Activated CD8-positive, alpha-beta memory T cell treated with anti-CD3 and anti-CD28 coated beads for 1 hour (primary cell): Measurements from ENCODE around the gene GMDS.

Source experiments
- DNase-seq, 2 donors: peaks; one replicate each; pipeline ENCODE4 v3.0.0-alpha.2; 2020; ENCODE audit warnings: low read depth in 1 of 2; ENCODE audit errors: extremely low read depth in 1 of 2

The GMDS gene

GRCh38 chr6:1599469-1599868 lies 645.9 kb downstream of the GMDS start:
- DNase-seq: no peak

DNA sequence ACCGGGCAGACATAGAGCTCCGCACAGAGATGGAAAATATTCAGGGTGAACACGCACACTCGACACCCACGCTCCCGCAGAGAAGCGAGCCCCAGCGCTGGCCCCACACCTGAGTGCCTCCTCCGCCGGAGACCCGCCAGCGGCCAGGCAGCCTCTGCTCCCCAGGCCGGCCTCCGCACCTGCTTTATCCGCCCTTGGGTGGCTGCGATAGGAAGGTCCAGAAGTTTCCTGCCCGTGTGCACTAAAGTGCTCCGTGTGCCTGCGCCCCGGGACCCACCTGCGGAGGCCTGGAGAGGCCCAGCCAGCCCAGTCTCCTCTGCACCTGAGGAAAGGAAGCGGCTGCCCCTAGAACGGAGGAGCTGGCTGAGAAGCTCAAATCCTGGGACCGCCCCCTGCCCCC lies 646.5 kb downstream of the GMDS start:
- no peak for DNase-seq

DNA sequence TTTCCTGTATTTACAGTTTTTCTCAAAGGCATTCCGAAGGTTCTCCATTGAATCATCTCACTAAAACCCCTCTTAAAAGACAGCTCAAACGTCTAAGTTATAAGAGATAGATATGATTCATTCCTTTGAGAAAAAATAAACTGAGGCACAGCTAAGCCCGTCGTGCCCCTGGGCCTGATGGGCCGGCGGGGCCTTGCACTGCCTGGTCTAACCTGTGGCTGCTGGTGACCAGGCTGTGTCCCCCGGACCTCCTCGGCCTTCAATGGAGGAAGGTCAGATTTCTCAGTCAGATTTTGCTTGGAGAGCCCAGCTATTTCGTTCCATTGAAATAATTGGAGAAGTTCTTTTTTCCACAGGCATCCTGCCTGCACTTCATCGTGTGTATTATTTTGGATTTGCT lies 647.0 kb downstream of the GMDS start:
- DNase-seq: no peak

DNA sequence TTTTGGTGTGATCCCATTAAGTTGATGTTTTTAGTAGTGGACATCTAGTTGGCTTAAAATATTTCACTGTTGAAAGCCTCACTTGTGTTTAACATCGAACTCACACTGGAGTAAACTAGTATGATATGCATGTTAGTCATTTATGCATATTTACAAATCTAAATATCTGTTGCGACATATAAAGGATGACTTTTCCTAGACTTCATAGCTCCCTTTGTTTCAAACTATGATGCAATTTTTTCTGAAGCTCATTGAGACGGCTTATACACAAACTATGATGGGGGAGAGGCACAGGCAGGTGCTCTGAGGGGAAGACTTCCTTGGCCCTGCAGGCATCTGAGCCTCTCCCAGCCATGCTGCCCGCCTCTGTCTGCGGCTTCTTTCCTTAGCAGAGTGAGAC lies 647.5 kb downstream of the GMDS start:
- DNase-seq: no peak

- no peak for DNase-seq
Observed at GRCh38 chr6:1597121-1597744, 648.2 kb downstream of the GMDS start.

DNA sequence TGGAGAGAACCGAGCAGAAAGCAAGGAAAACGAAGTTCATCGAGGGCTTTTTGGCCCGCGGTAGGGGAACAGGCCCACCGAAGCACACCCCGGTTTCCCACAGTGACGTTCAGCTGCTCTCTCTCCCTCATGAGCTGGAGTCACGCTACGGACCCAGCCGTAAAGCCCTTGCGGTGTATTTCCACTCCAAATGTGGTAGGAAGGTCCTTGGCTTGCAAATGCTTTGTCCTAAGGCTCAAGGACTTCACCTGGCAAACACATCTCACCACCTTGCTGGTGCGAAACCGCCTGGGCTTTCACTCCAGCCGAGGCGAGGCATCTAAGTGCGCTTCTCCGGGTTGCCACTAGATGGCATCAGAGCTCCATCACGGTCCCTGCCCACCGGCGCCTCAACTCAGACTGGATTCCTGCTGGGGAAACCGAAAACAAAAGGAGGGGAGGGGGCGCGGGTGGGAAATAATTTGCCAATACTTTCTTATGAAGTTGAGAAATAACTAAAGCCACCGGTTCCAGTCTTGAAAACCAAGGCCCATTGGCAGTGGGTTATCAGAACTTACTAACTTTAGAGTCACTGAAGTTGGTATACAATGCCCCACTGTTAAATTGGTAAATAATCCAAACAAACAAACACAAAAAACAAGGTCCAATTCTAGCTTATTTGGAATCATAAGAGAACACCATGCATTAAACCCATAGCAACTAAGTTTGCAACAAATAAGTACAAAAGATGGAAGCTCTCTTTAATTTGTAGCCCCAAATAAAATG lies 649.1 kb downstream of the GMDS start:
- DNase-seq: peak in 1 of 2 donors; percentile 46

GRCh38 chr6:1595271-1596087 lies 649.9 kb downstream of the GMDS start:
- DNase-seq: no peak

DNA sequence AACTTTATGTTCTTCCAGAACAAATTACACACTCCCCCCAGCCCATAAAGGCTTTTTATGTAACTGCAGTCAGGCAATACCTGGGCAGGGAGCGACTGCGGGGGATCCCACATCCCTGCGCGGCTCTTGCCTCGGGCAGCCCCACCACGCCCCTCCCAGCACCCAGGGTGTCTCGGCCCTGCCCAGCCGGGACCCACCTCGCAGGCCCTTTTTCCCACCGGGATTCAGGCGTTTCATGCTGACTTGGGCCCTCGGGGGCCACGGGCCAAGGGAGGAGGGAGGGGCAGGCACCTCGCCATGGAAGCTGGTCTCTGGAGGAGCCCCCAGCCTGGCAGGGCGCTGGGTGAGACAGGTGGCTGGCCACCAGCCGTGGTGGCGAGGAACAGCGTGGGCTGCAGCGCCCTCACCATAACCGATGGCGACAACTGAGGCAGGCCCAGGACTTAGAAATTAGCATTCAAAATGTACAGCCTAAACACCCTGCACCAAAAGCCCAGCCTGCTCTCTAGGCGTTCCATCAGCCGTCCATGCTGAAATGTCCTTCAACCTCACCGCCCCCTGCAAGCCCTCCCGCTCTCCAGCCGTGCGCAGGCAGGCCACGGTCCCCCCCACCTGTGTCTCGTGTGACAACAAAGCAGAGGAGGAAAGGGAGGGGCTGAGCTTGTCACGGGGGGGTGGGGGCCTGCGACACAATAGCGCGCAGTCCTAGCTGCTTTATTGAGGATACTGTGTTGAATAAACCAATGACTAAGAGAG lies 650.8 kb downstream of the GMDS start:
- no peak for DNase-seq

GRCh38 chr6:1593958-1594314 lies 651.5 kb downstream of the GMDS start:
- no peak for DNase-seq

GRCh38 chr6:1593286-1593957 lies 652.0 kb downstream of the GMDS start:
- no peak for DNase-seq

GRCh38 chr6:1592852-1593251 lies 652.6 kb downstream of the GMDS start:
- no peak for DNase-seq

GRCh38 chr6:1591926-1592325 lies 653.5 kb downstream of the GMDS start:
- DNase-seq: no peak

DNA sequence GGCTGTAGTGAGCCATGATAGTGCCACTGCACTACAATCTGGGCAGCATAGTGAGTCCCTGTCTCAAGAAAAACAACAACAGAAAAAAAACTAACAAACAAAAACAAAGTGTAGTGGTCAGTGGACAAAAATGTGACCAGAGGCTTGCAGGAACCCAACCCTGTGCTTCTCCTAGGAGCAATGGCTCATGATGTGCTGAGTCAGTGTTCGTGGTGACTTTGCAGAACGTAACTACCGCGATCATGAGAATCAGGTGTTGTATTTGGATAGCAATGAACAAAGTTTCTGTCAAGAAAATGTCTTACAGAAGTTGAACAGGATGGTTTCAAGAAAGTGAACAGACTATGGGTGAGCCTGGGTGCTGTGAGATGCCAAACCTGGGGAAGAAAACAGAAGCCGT lies 654.2 kb downstream of the GMDS start:
- no peak for DNase-seq

GRCh38 chr6:1590580-1590979 lies 654.8 kb downstream of the GMDS start:
- DNase-seq: no peak

- no peak for DNase-seq
Observed at GRCh38 chr6:1589208-1589607, 656.2 kb downstream of the GMDS start.

DNA sequence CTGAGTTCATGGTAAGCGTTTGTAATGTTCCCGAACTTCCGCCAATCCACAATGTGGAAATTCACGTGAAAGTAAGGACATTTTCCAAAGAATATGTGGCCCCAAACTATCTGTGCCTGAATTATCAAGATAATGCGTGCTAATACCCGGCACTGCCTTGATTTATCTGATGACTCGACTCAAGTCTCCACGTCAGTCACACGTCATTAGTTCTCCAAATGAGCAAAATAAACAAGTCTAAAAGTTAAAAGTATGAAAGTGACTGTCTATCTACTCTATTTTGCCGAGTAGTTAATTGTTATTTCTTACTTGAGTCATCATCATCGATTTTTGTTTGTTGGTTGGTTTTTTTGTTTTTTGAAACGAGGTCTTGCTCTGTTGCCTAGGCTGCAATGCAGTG lies 657.4 kb downstream of the GMDS start:
- DNase-seq: no peak

DNA sequence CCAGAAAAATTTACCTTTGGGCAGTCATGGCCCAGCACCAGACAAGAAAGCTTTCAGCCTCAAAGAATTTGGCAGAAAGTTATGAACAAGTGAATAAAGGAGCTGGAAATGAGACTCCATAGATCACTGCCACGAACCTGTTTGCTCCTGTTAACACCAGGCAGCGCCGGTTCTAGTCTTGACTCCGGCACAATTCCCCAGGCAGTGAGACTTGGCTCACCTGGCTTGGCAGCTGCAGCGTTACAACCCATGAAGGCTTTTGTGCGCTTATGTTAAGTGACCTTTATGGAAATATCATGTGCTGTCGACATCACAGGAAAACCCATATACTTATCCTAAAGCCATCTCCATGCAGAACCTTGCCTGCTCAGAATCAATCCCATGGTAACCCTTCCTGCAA lies 657.9 kb downstream of the GMDS start:
- DNase-seq: no peak

DNA sequence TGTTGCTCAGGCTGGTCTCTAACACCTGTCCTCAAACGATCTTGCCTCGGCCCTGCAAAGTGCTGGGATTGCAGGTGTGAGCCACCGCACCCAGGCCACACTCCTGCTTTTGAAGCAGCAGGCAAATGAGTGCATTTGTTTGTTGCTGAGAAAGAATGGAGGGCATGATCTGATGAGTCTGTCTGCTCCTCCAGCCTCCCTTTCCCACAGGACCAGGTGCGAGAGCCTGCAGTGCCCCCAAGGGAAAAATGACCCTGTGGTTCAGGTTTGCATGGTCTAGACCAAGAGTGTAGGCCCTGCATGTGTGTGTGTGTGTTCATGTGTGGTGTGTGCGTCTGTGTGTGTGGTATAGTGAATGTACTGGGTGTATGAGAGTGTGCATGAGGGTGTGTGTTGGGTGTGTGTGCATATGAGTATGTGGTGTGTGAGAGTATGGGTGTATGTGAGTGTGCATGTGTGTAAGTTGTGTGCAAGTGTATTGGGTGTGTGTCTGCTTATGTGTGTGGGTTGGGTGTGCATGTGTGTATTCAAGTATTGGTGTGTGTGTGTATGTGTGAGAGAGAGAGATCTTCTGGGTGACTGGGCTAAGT lies 658.4 kb downstream of the GMDS start:
- DNase-seq: no peak

GRCh38 chr6:1586256-1586655 lies 659.1 kb downstream of the GMDS start:
- no peak for DNase-seq

- no peak for DNase-seq
Observed at GRCh38 chr6:1585669-1586049, 659.7 kb downstream of the GMDS start.
